Parathyroid adenoma (tissue), 2 donors: Measurements from ENCODE around the gene LAP3.

Source experiments
- H2AFZ ChIP-seq: fragments of 300-600 bp; sonication (generic); one replicate; pipeline ENCODE4 v1.7.0; 2017; ENCODE audit warnings: antibody characterized with exemption, mild to moderate bottlenecking
- H3K27ac ChIP-seq: fragments of 300-600 bp; sonication (generic); one replicate; pipeline ENCODE4 v1.7.0; 2017
- H3K27me3 ChIP-seq: fragments of 300-600 bp; sonication (generic); one replicate; pipeline ENCODE4 v1.7.0; 2017; ENCODE audit warnings: low read length; ENCODE audit not compliant: control insufficient read depth, insufficient read depth
- H3K36me3 ChIP-seq: fragments of 300-600 bp; sonication (generic); one replicate; pipeline ENCODE4 v1.7.0; 2017; ENCODE audit warnings: low read length; ENCODE audit not compliant: control insufficient read depth, insufficient read depth
- H3K4me1 ChIP-seq: fragments of 300-600 bp; sonication (generic); one replicate; pipeline ENCODE4 v1.7.0; 2017; ENCODE audit warnings: control low read depth
- H3K4me2 ChIP-seq: fragments of 300-600 bp; sonication (generic); one replicate; pipeline ENCODE4 v1.7.0; 2017; ENCODE audit warnings: low read length
- H3K4me3 ChIP-seq: fragments of 300-600 bp; sonication (generic); one replicate; pipeline ENCODE4 v1.7.0; 2017; ENCODE audit warnings: low read depth, low read length
- H3K79me2 ChIP-seq: fragments of 300-600 bp; sonication (generic); one replicate; pipeline ENCODE4 v1.7.0; 2017; ENCODE audit warnings: control low read depth
- H3K9ac ChIP-seq: fragments of 300-600 bp; sonication (generic); one replicate; pipeline ENCODE4 v1.7.0; 2017; ENCODE audit warnings: mild to moderate bottlenecking
- H3K9me3 ChIP-seq: fragments of 300-600 bp; sonication (generic); one replicate; pipeline ENCODE4 v1.7.0; 2017; ENCODE audit warnings: low read length; ENCODE audit not compliant: control insufficient read depth
- TF ChIP-seq, protein P1 (sequence below): fragments of 300-600 bp; sonication (generic); IDR thresholded peaks from one replicate; pipeline ENCODE4 v1.7.0; 2017; ENCODE audit warnings: antibody characterized with exemption, mild to moderate bottlenecking
- donor health status: primary hyperparathyroidism.

The LAP3 gene

DNA sequence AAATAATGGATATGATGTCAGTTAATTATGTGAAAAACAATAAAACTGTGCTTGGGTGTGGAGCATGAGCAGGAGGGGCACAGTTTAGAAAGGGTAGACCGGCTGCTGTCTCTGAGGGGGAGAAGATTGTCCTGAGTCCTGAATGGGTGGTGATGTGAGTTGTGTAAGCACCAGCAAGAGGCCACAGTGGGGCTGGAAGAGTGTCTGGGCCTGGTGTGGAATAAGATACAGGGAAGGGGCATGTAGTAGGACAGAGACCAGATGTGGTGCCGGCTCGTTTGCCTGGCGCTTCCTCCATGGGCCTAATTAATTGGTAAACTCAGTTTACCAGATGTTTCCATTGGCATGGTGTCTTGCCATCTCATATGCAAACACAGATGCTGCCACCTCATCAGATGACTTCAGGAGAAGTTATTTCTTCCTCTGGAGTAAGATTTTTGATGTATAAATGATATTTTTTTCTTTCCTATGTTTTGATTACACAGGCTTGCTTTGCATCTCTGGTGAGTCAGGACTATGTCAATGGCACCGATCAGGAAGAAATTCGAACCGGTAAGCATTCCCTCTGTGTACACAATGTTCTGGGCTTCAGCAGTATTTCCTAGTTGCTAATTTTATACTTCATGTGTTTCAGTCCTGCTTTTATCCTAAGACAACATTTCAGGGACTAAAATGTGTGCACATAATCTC is 42.6 kb downstream of the LAP3 start:
- H3K4me2 ChIP-seq, result no peak overlapping the region
- H3K4me3 ChIP-seq, result no peak overlapping the region
- H3K9me3 ChIP-seq, result no peaks in the 10 kb centered on the region
- H3K4me1 ChIP-seq, result peaks cover 4% of the 10 kb centered on the region
- peaks cover 22% of the 10 kb centered on the region for H3K79me2 ChIP-seq
- no peaks in the 10 kb centered on the region for H3K27me3 ChIP-seq
- no peak overlapping the region for H2AFZ ChIP-seq
- no peak overlapping the region for H3K27ac ChIP-seq
- H3K9ac ChIP-seq, result no peak overlapping the region
- no peaks in the 10 kb centered on the region for H3K36me3 ChIP-seq
- TF ChIP-seq, protein P1, sequence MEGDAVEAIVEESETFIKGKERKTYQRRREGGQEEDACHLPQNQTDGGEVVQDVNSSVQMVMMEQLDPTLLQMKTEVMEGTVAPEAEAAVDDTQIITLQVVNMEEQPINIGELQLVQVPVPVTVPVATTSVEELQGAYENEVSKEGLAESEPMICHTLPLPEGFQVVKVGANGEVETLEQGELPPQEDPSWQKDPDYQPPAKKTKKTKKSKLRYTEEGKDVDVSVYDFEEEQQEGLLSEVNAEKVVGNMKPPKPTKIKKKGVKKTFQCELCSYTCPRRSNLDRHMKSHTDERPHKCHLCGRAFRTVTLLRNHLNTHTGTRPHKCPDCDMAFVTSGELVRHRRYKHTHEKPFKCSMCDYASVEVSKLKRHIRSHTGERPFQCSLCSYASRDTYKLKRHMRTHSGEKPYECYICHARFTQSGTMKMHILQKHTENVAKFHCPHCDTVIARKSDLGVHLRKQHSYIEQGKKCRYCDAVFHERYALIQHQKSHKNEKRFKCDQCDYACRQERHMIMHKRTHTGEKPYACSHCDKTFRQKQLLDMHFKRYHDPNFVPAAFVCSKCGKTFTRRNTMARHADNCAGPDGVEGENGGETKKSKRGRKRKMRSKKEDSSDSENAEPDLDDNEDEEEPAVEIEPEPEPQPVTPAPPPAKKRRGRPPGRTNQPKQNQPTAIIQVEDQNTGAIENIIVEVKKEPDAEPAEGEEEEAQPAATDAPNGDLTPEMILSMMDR, result no peak

DNA sequence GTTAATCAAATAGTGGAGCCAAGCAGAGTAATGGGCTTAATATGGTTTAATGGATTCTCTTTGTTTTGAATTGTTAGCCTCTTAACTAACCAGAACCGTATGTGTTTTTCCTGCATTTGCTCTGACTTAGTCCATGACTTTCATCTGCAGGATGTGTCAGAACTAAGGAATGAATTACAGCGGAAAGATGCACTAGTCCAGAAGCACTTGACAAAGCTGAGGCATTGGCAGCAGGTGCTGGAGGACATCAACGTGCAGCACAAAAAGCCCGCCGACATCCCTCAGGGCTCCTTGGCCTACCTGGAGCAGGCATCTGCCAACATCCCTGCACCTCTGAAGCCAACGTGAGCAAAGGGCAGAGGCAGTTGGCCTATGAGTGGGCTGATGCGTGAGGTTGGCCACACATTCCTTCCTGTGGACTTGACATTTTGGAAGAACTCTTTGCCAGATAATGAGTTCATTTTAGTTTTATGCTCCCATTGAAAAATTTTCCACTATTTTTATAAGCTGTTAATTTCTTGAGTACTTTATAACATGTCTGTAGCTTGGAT is 46.5 kb downstream of the LAP3 start:
- no peaks in the 10 kb centered on the region for H3K36me3 ChIP-seq
- no peak overlapping the region for H3K4me2 ChIP-seq
- no peaks in the 10 kb centered on the region for H3K9me3 ChIP-seq
- TF ChIP-seq, protein P1, result no peak
- H3K4me3 ChIP-seq, result no peak overlapping the region
- H3K27ac ChIP-seq, result no peak overlapping the region
- no peaks in the 10 kb centered on the region for H3K79me2 ChIP-seq
- H3K4me1 ChIP-seq, result no peaks in the 10 kb centered on the region
- H3K27me3 ChIP-seq, result no peaks in the 10 kb centered on the region
- no peak overlapping the region for H3K9ac ChIP-seq
- H2AFZ ChIP-seq, result no peak overlapping the region

DNA sequence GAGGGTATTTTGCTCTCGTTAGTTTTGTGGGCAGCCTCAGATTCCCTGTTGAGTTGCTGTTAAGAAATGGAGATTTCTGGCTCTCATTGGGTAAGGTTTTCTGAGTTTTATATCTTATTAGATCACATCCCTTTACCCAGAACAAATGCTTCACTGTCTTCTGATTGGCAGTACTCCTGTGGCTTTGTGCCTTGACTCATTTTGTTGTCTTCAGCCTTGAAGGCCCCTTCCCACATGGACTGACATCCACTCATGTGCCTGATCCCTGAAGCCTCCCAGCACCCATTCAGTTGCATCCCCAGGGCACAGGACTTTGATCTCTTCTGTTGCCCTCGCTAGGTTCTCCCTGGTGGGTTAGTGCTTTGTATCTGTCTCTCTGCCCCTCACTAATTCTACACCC is 47.8 kb downstream of the LAP3 start:
- H3K9me3 ChIP-seq, result no peaks in the 10 kb centered on the region
- no peaks in the 10 kb centered on the region for H3K36me3 ChIP-seq
- H3K27ac ChIP-seq, result no peak overlapping the region
- H2AFZ ChIP-seq, result no peak overlapping the region
- no peak overlapping the region for H3K4me2 ChIP-seq
- TF ChIP-seq, protein P1, result no peak
- H3K4me3 ChIP-seq, result no peak overlapping the region
- no peaks in the 10 kb centered on the region for H3K4me1 ChIP-seq
- no peak overlapping the region for H3K9ac ChIP-seq
- H3K79me2 ChIP-seq, result no peaks in the 10 kb centered on the region
- no peaks in the 10 kb centered on the region for H3K27me3 ChIP-seq

DNA sequence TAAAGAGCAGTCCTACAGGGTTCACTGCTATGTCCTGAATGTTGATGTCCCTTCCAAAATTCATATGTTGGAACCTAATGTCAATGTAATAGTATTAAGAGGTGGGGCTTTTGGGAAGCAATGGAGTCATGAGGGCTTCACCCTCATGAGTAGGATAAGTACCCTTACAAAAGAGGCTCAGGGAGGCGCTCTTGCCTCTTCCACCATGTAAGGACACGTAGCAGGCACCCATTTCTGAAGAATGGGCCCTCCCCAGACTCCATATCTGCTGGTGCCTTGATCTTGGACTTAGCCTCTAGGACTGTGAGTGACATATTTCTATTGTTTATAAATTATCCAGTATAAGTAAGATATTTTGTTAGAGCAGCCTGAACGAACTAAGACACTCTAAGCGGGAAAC is 53.2 kb downstream of the LAP3 start:
- TF ChIP-seq, protein P1, result no peak
- Histone ChIP-seq H3K79me2 (no peaks in the 10 kb centered on the region), H3K27me3 (no peaks in the 10 kb centered on the region), H3K4me2 (no peak overlapping the region), H3K27ac (no peak overlapping the region), H2AFZ (no peak overlapping the region), H3K9me3 (no peaks in the 10 kb centered on the region), H3K4me1 (no peaks in the 10 kb centered on the region), H3K4me3 (no peak overlapping the region), H3K36me3 (no peaks in the 10 kb centered on the region), H3K9ac (no peak overlapping the region)

DNA sequence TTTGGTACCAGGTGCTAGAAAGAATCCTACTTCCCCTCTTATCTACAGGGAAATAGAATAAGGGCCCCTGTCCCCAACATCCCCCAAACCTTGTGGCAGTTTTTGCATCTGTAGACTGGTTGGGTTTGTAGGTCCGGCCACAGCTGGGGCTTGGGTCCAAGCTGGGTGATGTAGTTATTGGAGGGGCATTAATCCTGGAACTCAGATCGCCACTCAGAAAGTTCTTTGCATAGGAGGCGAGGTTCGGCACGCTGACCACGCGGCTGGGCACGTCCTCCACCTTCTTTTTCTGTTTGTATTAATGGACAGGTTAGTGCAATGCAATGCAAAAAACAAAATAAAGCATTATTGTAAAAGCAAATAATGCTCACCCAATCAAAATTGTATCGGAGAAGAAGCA is 56.6 kb downstream of the LAP3 start:
- Histone ChIP-seq H3K4me3 (no peak overlapping the region), H2AFZ (no peak overlapping the region), H3K4me2 (no peak overlapping the region), H3K9me3 (no peaks in the 10 kb centered on the region), H3K27me3 (no peaks in the 10 kb centered on the region), H3K27ac (no peak overlapping the region), H3K79me2 (no peaks in the 10 kb centered on the region), H3K36me3 (no peaks in the 10 kb centered on the region), H3K9ac (no peak overlapping the region), H3K4me1 (no peaks in the 10 kb centered on the region)
- TF ChIP-seq, protein P1, result no peak
